K562 (cell line): ENCODE measurements around the gene MACF1. TPM values are rescaled to one million over a fixed set of nuclear protein-coding genes. Genes with fewer than 3 reads are reported as not detected.

Experiments
- ATAC-seq: fragments of 200-7000 bp; cut with Tn5 transposase; 3 replicates; pipeline ENCODE4 v1.9.1; 2020; ENCODE audit warnings: moderate library complexity
- BruUV-seq: library from RNA; stranded (reverse); fragments of 400-500 nt; replicated peaks from 2 replicates; lab custom pipeline; 2021; lab: Mats Ljungman, UMichigan
- CTCF ChIA-PET: fragments of 300-600 bp; formaldehyde crosslinking; extraction: SDS; loops from one replicate; lab custom pipeline; 2021; ENCODE audit warnings: low intra/inter-chr PET ratio; lab: Yijun Ruan, JAX
- POLR2A ChIA-PET: fragments of 300-600, 350-650 bp; sonication (Branson Sonifier 250); formaldehyde crosslinking; extraction: SDS; loops from one replicate; lab custom pipeline; 2021; ENCODE audit warnings: antibody characterized with exemption, inconsistent platforms; lab: Yijun Ruan, JAX
- DNase-seq, 4 experiments: peaks; one replicate each; pipeline versions ENCODE4 v3.0.0 to v3.0.0-alpha.2; 2011 to 2018; ENCODE audit warnings: low spot score in 3 of 4, mixed read lengths in 3 of 4; ENCODE audit errors: extremely low read depth in 1 of 4
- FAIRE-seq: peaks from 2 replicates; lab custom pipeline; 2011; peaks lifted over from hg19 to GRCh38; lab: Jason Lieb, UNC
- H2AFZ ChIP-seq: 2 replicates; pipeline ENCODE4 v1.6.0; 2011; ENCODE audit warnings: low read depth, low read length, control low read depth, inconsistent platforms
- H3K27ac ChIP-seq: fragments of 200-600 bp; 3 replicates; pipeline ENCODE4 v1.8.0; 2011; ENCODE audit warnings: low read depth, mild to moderate bottlenecking, control low read depth, inconsistent platforms, low read length, moderate library complexity, mixed read lengths; ENCODE audit errors: extremely low read depth
- H3K27me3 ChIP-seq, 2 experiments: fragments of 300-600 bp in 1 of 2; 2 replicates in 1 of 2; 3 replicates in 1 of 2; pipeline versions ENCODE4 v1.6.0 to v1.8.0; 2011; ENCODE audit warnings: inconsistent platforms in 2 of 2, low read length in 2 of 2, mild to moderate bottlenecking in 1 of 2, mixed read lengths in 1 of 2, moderate library complexity in 1 of 2; ENCODE audit not compliant: control insufficient read depth in 2 of 2, insufficient read depth in 2 of 2
- H3K36me3 ChIP-seq: fragments of 300-600 bp; 3 replicates; pipeline ENCODE4 v1.8.0; 2011; ENCODE audit warnings: mild to moderate bottlenecking, low read length, inconsistent platforms; ENCODE audit not compliant: control insufficient read depth, insufficient read depth
- H3K4me1 ChIP-seq, 2 experiments: fragments of 200-600 bp in 1 of 2; replicated peaks in 1 of 2; 2 replicates in 1 of 2; 3 replicates in 1 of 2; pipeline versions ENCODE4 v1.5.1 to v1.8.0; 2011; ENCODE audit warnings: inconsistent platforms in 2 of 2, low read length in 2 of 2, mild to moderate bottlenecking in 1 of 2, mixed read lengths in 1 of 2, moderate library complexity in 1 of 2; ENCODE audit not compliant: control insufficient read depth in 2 of 2, insufficient read depth in 2 of 2
- H3K4me2 ChIP-seq: 2 replicates; pipeline ENCODE4 v1.6.1; 2011; ENCODE audit warnings: low read length, control low read depth, inconsistent platforms, mixed read lengths; ENCODE audit not compliant: insufficient read depth
- H3K4me3 ChIP-seq: fragments of 200-600 bp; sonication (generic), shearing (Covaris generic); 2 replicates; pipeline ENCODE4 v1.5.1; 2016; ENCODE audit warnings: control low read depth, inconsistent platforms
- H3K79me2 ChIP-seq: fragments of 200-600 bp; 3 replicates; pipeline ENCODE4 v1.8.0; 2011; ENCODE audit warnings: low read length, inconsistent platforms; ENCODE audit not compliant: control insufficient read depth, insufficient read depth
- H3K9ac ChIP-seq, 2 experiments: 2 replicates each; pipeline versions ENCODE4 v1.6.0 to v1.6.1; 2011; ENCODE audit warnings: low read depth in 2 of 2, low read length in 2 of 2, control low read depth in 1 of 2, inconsistent platforms in 1 of 2, mild to moderate bottlenecking in 1 of 2, mixed read lengths in 1 of 2; ENCODE audit not compliant: insufficient read depth in 1 of 2
- H3K9me1 ChIP-seq: one replicate; pipeline ENCODE4 v1.6.0; 2011; ENCODE audit warnings: inconsistent platforms, mild to moderate bottlenecking, low read length, moderate library complexity; ENCODE audit not compliant: control insufficient read depth, insufficient read depth
- H3K9me3 ChIP-seq: replicated peaks from 2 replicates; pipeline ENCODE4 v1.5.1; 2011; ENCODE audit warnings: low read depth, low read length, inconsistent platforms; ENCODE audit not compliant: control insufficient read depth, insufficient read depth
- H4K20me1 ChIP-seq: replicated peaks from 2 replicates; pipeline ENCODE4 v1.6.1; 2011; ENCODE audit warnings: low read length, inconsistent platforms, mixed read lengths; ENCODE audit not compliant: control insufficient read depth, insufficient read depth
- DIDO1 ChIP-seq: fragments of 450-650 bp; IDR thresholded peaks from 2 replicates; pipeline ENCODE4 v1.6.1; 2016; ENCODE audit warnings: low read depth, missing biosample characterization, missing genetic modification characterization
- HMGN3 ChIP-seq: IDR thresholded peaks from 2 replicates; pipeline ENCODE4 v1.6.1; 2011; ENCODE audit warnings: borderline replicate concordance, low read depth, mild to moderate bottlenecking, mixed read lengths, low read length; ENCODE audit not compliant: insufficient read length; ENCODE audit errors: extremely low read depth
- PTRF ChIP-seq: fragments of 450-650 bp; IDR thresholded peaks from 2 replicates; pipeline ENCODE4 v1.6.1; 2016; ENCODE audit warnings: mild to moderate bottlenecking, missing genetic modification characterization, missing compliant biosample characterization
- ZNF12 ChIP-seq: sonication (generic); formaldehyde crosslinking; IDR thresholded peaks from 2 replicates; pipeline ENCODE4 v1.4.0; 2020; ENCODE audit warnings: mild to moderate bottlenecking, missing genetic modification reagents
- ZNF668 ChIP-seq: fragments of 250-450 bp; sonication (Bioruptor Pico); IDR thresholded peaks from 2 replicates; pipeline ENCODE4 v1.8.0; 2022; ENCODE audit warnings: mild to moderate bottlenecking, inconsistent platforms
- WGBS: fragments of 100-300 bp; shearing (Covaris generic); methylation state at CpG from one replicate; pipeline ENCODE4 v1.1.6; 2016; ENCODE audit warnings: low coverage, mixed read lengths; ENCODE audit not compliant: insufficient coverage; ENCODE audit errors: missing lambda C conversion rate; 5-methylcytosine and 5-hydroxymethylcytosine counted together
- in situ Hi-C: fragments of 300-500 bp; cut with MboI; formaldehyde crosslinking; loops from 4 replicates; pipeline ENCODE4 v1.15.0; 2018; ENCODE audit warnings: inconsistent platforms, mixed read lengths
- intact Hi-C: fragments of 100-400 bp; cut with micrococcal nuclease; formaldehyde crosslinking; loops from 2 replicates; pipeline ENCODE4 v1.14.2; 2022
- polyA plus RNA-seq, 8 experiments: library from polyadenylated mRNA; depleted of rRNA in 4 of 8; stranded (reverse) in 5 of 8; unstranded in 3 of 8; fragments of >200 nt; fragmentation: Nextera tagmentation in 2 of 8; fragmentation: Illumina TruSeq in 1 of 8; extraction: Ambion mirVana in 2 of 8; extraction: Trizol in 1 of 8; gene quantifications; 2 replicates each; pipeline versions ENCODE4 v1.2.1 to v1.2.3, GENCODE V29; 2011 to 2014; ENCODE audit warnings: inconsistent platforms in 1 of 8, missing spikeins in 1 of 8
- total RNA-seq, 7 experiments: library from RNA; depleted of rRNA in 6 of 7; stranded (reverse); fragments of >200 nt in 6 of 7; fragmentation: Illumina TruSeq in 2 of 7; extraction: Trizol in 2 of 7; gene quantifications; 2 replicates each; pipeline versions ENCODE4 v1.2.1 to v1.2.3, GENCODE V29; 2011 to 2021; ENCODE audit warnings: low replicate concordance in 1 of 7
- TF ChIP-seq, protein P1 (sequence below): IDR thresholded peaks from 3 replicates; pipeline ENCODE4 v1.6.1; 2011; ENCODE audit warnings: borderline replicate concordance, mild to moderate bottlenecking; ENCODE audit not compliant: insufficient read length, insufficient read depth

MACF1 gene
- total and polyA plus RNA-seq, 9 of the 15 experiments (the other 6 are each of a cell fraction or from before 2014, with no cell fraction given) = 13.2 to 232 (median 112) TPM

- H3K27me3 ChIP-seq = no peaks in the 10 kb centered on the region
- intact Hi-C loops (no loop called here), in situ Hi-C loops (no loop called here)
- no peak overlapping the region for H2AFZ ChIP-seq
- no peak overlapping the region for H3K4me2 ChIP-seq
- H3K4me1 ChIP-seq = no peaks in the 10 kb centered on the region
- POLR2A ChIA-PET = interaction anchor here (1.1 kb wide), 1 partner anchor 24 kb away, joined by 3 read pairs; no protein-coding TSS in a partner anchor
- H3K79me2 ChIP-seq = no peaks in the 10 kb centered on the region; the same call in 2 of the 3 replicates
- H3K27ac ChIP-seq = no peak overlapping the region
- H3K9ac ChIP-seq = no peak overlapping the region
- WGBS = 78% methylated on average over 8 of the region's 8 CpGs
- H3K9me3 ChIP-seq = no peaks in the 10 kb centered on the region
- no peak for FAIRE-seq
- peaks cover 56% of the 10 kb centered on the region for H3K36me3 ChIP-seq
- no peak overlapping the region for H3K4me3 ChIP-seq
- TSS peak; percentile 11 for BruUV-seq
- no peak; the same call in 2 of the 3 replicates for ATAC-seq
- DNase-seq = no peak
- H3K9me1 ChIP-seq = no peaks in the 10 kb centered on the region
- CTCF ChIA-PET = no interaction called here
- no peaks in the 10 kb centered on the region for H4K20me1 ChIP-seq
- TF ChIP-seq, protein P1, sequence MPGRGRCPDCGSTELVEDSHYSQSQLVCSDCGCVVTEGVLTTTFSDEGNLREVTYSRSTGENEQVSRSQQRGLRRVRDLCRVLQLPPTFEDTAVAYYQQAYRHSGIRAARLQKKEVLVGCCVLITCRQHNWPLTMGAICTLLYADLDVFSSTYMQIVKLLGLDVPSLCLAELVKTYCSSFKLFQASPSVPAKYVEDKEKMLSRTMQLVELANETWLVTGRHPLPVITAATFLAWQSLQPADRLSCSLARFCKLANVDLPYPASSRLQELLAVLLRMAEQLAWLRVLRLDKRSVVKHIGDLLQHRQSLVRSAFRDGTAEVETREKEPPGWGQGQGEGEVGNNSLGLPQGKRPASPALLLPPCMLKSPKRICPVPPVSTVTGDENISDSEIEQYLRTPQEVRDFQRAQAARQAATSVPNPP = no peak
- TF ChIP-seq DIDO1 (tag) (no peak), PTRF (no peak), HMGN3 (no peak), ZNF668 (CRISPR knock-in tag) (no peak), ZNF12 (CRISPR knock-in tag) (no peak)
Observed at GRCh38 chr1:39282537-39283216, 78.2 kb downstream of the MACF1 start.
